ENCODE measurements around the gene DNAJC1. TPM values are rescaled to one million over a fixed set of nuclear protein-coding genes. Genes with fewer than 3 reads are reported as not detected.
A peak's percentile ranks its signal among the peaks of the same experiment; 100 is the strongest.

The DNAJC1 gene
- total RNA-seq, 2 experiments from 2014 or later, result 16.8 to 19.3 TPM

DNA sequence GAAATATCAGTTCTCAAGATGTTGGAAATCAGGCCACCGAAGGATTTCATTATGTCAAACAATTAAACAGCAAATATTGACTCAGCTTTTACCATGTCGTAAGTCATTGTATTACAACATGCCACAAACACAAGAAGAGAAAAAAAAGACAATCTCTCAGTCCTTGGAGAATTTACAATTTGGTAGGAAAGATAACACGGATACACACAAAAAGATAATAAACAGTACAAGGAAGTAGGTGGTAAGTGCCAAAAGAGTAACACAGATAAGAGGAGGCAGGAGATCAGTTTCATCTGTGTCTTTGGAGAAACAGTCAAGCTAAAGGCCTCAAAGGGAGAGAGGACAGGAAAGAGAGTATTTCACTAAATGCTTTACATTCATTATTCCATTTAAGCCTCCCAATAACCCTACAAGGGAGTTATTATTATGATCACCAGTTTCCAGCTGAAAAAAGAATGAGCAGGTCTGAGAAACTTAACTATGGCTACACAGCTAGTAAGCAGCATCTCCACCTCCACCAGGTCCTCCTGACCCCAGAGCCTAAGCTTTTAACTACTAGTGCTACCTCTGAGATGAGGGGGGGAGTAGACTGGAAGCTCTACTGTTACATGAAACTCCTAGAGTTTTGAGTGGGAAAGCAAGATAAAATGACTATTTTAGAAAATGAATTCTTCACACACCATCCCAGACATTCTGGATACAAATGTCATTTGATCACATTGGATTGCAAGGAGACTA, 13.9 kb upstream of the DNAJC1 start:
- H3K4me1 ChIP-seq (ENCODE audit: insufficient read depth, low read length), result peaks cover 6% of the 10 kb centered on the region
- no peak overlapping the region for H3K4me3 ChIP-seq (ENCODE audit: low read length)
- Mint-ChIP-seq H3K27ac (no peak overlapping the region), H3K9me3 (no peaks in the 10 kb centered on the region), H3K27me3 (no peaks in the 10 kb centered on the region), H3K36me3 (ENCODE audit: low read depth) (no peaks in the 10 kb centered on the region), H3K4me3 (no peak overlapping the region), H3K4me1 (ENCODE audit: low read depth) (peaks cover 13% of the 10 kb centered on the region)
- CTCF ChIA-PET, result interaction anchor here (1.0 kb wide), 1 partner anchor 17 kb away, joined by 3 read pairs; no protein-coding TSS in a partner anchor
- ATAC-seq (ENCODE audit: poor library complexity), result no peak
- H3K27me3 ChIP-seq (ENCODE audit: control insufficient read depth in 1 of 2, insufficient read depth in 2 of 2, low read length in 2 of 2), result no peaks in the 10 kb centered on the region
- H3K36me3 ChIP-seq (ENCODE audit: insufficient read depth, low read length), result no peaks in the 10 kb centered on the region
- no peak overlapping the region for H3K27ac ChIP-seq (ENCODE audit: low read depth in 1 of 2, low read length in 2 of 2)
- intact Hi-C loops (cut with DNase I, micrococcal nuclease), result no loop called here
- TF ChIP-seq, protein P1, sequence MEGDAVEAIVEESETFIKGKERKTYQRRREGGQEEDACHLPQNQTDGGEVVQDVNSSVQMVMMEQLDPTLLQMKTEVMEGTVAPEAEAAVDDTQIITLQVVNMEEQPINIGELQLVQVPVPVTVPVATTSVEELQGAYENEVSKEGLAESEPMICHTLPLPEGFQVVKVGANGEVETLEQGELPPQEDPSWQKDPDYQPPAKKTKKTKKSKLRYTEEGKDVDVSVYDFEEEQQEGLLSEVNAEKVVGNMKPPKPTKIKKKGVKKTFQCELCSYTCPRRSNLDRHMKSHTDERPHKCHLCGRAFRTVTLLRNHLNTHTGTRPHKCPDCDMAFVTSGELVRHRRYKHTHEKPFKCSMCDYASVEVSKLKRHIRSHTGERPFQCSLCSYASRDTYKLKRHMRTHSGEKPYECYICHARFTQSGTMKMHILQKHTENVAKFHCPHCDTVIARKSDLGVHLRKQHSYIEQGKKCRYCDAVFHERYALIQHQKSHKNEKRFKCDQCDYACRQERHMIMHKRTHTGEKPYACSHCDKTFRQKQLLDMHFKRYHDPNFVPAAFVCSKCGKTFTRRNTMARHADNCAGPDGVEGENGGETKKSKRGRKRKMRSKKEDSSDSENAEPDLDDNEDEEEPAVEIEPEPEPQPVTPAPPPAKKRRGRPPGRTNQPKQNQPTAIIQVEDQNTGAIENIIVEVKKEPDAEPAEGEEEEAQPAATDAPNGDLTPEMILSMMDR (IDR thresholded peaks at IDR 0.05), result no peak
- H3K9me3 ChIP-seq (ENCODE audit: control insufficient read depth in 1 of 2, insufficient read depth in 1 of 2, low read length in 2 of 2), result no peaks in the 10 kb centered on the region
- POLR2A ChIA-PET, result interaction anchor here (0.6 to 1.5 kb wide), 3 partner anchors 211 to 529 kb away, joined by 3 to 4 read pairs (median 4); no protein-coding TSS in a partner anchor
- DNase-seq, result no peak

DNA sequence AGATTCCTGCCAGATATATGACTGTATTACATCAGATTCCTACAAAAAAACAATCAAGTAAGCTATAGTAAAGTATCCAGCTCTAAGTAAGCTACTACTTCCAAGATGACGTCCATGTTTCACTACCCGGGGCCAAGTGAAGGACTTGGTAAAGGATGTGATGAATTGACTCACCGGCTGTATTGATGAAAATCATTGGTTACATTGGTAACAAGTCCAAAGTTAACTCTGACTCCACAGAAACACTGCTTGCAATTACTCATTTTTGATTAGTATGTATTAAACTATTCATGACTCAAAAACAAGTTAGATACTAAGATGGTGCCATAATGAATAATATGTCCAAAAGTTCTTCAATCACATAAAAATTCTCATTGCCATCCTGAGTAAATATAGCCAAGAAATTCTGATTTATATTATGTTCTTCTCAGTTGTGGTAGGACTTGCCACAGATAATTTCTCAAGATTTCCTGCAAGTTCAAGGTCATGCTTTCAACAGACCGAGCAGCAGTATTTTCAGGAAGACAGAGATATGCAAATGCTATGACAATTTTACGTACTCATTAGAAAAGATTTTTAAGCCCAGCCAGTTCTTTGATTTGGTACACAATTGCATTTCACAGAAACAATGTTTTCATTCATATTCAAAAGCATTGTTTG, 12.6 kb upstream of the DNAJC1 start:
- TF ChIP-seq, protein P1 (IDR thresholded peaks at IDR 0.05), result no peak
- H3K27me3 ChIP-seq (ENCODE audit: control insufficient read depth in 1 of 2, insufficient read depth in 2 of 2, low read length in 2 of 2), result no peaks in the 10 kb centered on the region
- no peaks in the 10 kb centered on the region for H3K4me1 ChIP-seq (ENCODE audit: insufficient read depth, low read length)
- Mint-ChIP-seq H3K36me3 (ENCODE audit: low read depth) (no peaks in the 10 kb centered on the region), H3K4me1 (ENCODE audit: low read depth) (peaks cover 7% of the 10 kb centered on the region), H3K27me3 (no peaks in the 10 kb centered on the region), H3K27ac (no peak overlapping the region), H3K4me3 (no peak overlapping the region), H3K9me3 (no peaks in the 10 kb centered on the region)
- CTCF ChIA-PET, result no interaction called here
- no peak overlapping the region for H3K4me3 ChIP-seq (ENCODE audit: low read length)
- no peaks in the 10 kb centered on the region for H3K9me3 ChIP-seq (ENCODE audit: control insufficient read depth in 1 of 2, insufficient read depth in 1 of 2, low read length in 2 of 2)
- no peak overlapping the region for H3K27ac ChIP-seq (ENCODE audit: low read depth in 1 of 2, low read length in 2 of 2)
- intact Hi-C loops (cut with DNase I, micrococcal nuclease), result no loop called here
- DNase-seq (no peak), ATAC-seq (ENCODE audit: poor library complexity) (no peak)
- POLR2A ChIA-PET, result interaction anchor here (0.7 to 1.5 kb wide), 3 partner anchors 213 to 421 kb away, joined by 3 to 4 read pairs (median 3); partner anchors contain the start of gene COMMD3
- H3K36me3 ChIP-seq (ENCODE audit: insufficient read depth, low read length), result no peaks in the 10 kb centered on the region

DNA sequence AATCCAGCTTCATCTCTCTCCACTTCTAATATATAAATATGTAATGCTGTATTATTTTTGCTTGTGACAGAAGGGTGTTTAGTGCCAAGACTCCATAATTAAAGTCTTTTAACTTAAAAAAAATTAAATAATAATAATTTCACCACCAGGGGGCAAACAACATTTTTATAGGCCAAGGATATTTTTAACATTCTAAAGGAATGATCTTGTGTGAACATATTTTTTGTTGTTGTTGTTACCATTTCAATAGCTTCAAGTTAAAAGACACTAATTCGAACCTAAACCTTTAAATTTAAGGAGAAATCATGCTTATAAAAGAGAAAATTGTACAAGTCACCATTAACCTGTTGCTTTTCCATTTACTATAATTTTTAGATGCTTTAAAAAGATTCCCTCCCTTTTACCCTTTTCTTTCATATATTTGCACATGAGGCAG, 7.5 kb upstream of the DNAJC1 start:
- Histone ChIP-seq H3K27me3 (ENCODE audit: control insufficient read depth in 1 of 2, insufficient read depth in 2 of 2, low read length in 2 of 2) (no peaks in the 10 kb centered on the region), H3K9me3 (ENCODE audit: control insufficient read depth in 1 of 2, insufficient read depth in 1 of 2, low read length in 2 of 2) (no peaks in the 10 kb centered on the region), H3K27ac (ENCODE audit: low read depth in 1 of 2, low read length in 2 of 2) (no peak overlapping the region), H3K4me3 (ENCODE audit: low read length) (no peak overlapping the region), H3K4me1 (ENCODE audit: insufficient read depth, low read length) (no peaks in the 10 kb centered on the region), H3K36me3 (ENCODE audit: insufficient read depth, low read length) (no peaks in the 10 kb centered on the region)
- H3K36me3 Mint-ChIP-seq (ENCODE audit: low read depth), result no peaks in the 10 kb centered on the region
- H3K27me3 Mint-ChIP-seq, result no peaks in the 10 kb centered on the region
- DNase-seq (peak in 3 of 14 experiments; percentile 44 to 57 (median 51)), ATAC-seq (ENCODE audit: poor library complexity) (peak; percentile 34)
- H3K9me3 Mint-ChIP-seq, result peaks cover 2% of the 10 kb centered on the region
- CTCF ChIA-PET, result interaction anchor here (2.4 kb wide), 1 partner anchor 978 kb away, joined by 10 read pairs; no protein-coding TSS in a partner anchor
- no peak overlapping the region for H3K27ac Mint-ChIP-seq
- POLR2A ChIA-PET, result interaction anchor here (1.0 to 1.3 kb wide), 2 partner anchors 218 to 426 kb away, joined by 3 to 4 read pairs; no protein-coding TSS in a partner anchor
- no peak overlapping the region for H3K4me3 Mint-ChIP-seq
- TF ChIP-seq, protein P1 (IDR thresholded peaks at IDR 0.05), result peak; percentile 64
- intact Hi-C loops (cut with DNase I, micrococcal nuclease), result loop anchor here (1.0 to 5.0 kb wide), 5 partner anchors 8 to 978 kb away; partner anchors contain the start of gene DNAJC1 (in 1 of the 2)
- H3K4me1 Mint-ChIP-seq (ENCODE audit: low read depth), result peaks cover 4% of the 10 kb centered on the region

All from CD4-positive, alpha-beta T cell (primary cell).